Muscle of leg (tissue), 11 donors: Measurements from ENCODE around the gene GTPBP10. TPM values are rescaled to one million over a fixed set of nuclear protein-coding genes. Genes with fewer than 3 reads are reported as not detected.

Experiments used
- DNase-seq: peaks from one replicate; pipeline ENCODE4 v3.0.0; 2013
- H3K27ac ChIP-seq: one replicate; pipeline ENCODE4 v1.5.1; 2013; ENCODE audit warnings: mild to moderate bottlenecking, low read length, control low read depth
- H3K27me3 ChIP-seq: one replicate; pipeline ENCODE4 v1.6.1; 2013; ENCODE audit warnings: low read length; ENCODE audit not compliant: control insufficient read depth, insufficient read depth
- H3K36me3 ChIP-seq: one replicate; pipeline ENCODE4 v1.6.1; 2013; ENCODE audit warnings: low read length; ENCODE audit not compliant: control insufficient read depth, insufficient read depth
- H3K4me1 ChIP-seq: one replicate; pipeline ENCODE4 v1.6.1; 2013; ENCODE audit warnings: low read length; ENCODE audit not compliant: control insufficient read depth, insufficient read depth
- H3K4me3 ChIP-seq: one replicate; pipeline ENCODE4 v1.5.1; 2013; ENCODE audit warnings: low read length, control low read depth
- H3K9me3 ChIP-seq: replicated peaks from 2 replicates; pipeline ENCODE4 v1.6.1; 2013; ENCODE audit warnings: low read depth, low read length; ENCODE audit not compliant: control insufficient read depth
- WGBS: methylation state at CpG from one replicate; pipeline ENCODE4 v1.1.5; 2013; ENCODE audit warnings: missing lambda C conversion rate; ENCODE audit not compliant: insufficient coverage; 5-methylcytosine and 5-hydroxymethylcytosine counted together
- polyA plus RNA-seq, 8 donors: library from polyadenylated mRNA; unstranded; fragments of 120-200 nt; gene quantifications; one replicate each; pipeline versions ENCODE4 v1.2.1 to v1.2.3, GENCODE V29; 2013; ENCODE audit warnings: inconsistent platforms in 1 of 8, low replicate concordance in 1 of 8; ENCODE audit not compliant: insufficient read length in 8 of 8, insufficient read depth in 1 of 8
- total RNA-seq: library from RNA; stranded (reverse); fragments of 120-200 nt; gene quantifications from one replicate; pipeline ENCODE4 v1.2.4, GENCODE V29; 2013

The GTPBP10 gene
- total and polyA plus RNA-seq, 9 donors = 13.8 to 18.3 (median 15.7) TPM

DNA sequence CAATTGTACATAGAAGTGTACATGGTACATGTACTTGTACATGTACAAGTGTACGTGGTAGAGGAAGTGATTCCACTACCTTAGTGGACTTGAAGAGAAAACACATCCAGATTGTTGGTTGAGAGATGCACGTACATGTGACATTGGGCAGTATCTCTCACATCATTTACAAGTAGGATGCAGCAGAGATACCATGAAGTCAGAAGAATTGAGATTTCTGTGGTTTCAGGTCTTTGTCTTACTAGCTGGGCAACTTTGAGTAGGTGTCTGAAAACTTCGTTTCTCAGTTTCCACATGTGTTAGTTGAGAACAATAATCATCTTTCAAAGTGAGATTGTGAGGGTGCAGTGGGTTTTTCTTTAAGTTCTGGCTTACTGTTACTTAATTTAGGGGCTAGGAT, 78.2 kb downstream of the GTPBP10 start:
- no peaks in the 10 kb centered on the region for H3K27me3 ChIP-seq
- no peaks in the 10 kb centered on the region for H3K9me3 ChIP-seq
- no peak for DNase-seq
- no peaks in the 10 kb centered on the region for H3K36me3 ChIP-seq
- 40% methylated on average over 1 of the region's 3 CpGs for WGBS
- no peak overlapping the region for H3K4me3 ChIP-seq
- H3K27ac ChIP-seq = no peak overlapping the region
- H3K4me1 ChIP-seq = no peaks in the 10 kb centered on the region

DNA sequence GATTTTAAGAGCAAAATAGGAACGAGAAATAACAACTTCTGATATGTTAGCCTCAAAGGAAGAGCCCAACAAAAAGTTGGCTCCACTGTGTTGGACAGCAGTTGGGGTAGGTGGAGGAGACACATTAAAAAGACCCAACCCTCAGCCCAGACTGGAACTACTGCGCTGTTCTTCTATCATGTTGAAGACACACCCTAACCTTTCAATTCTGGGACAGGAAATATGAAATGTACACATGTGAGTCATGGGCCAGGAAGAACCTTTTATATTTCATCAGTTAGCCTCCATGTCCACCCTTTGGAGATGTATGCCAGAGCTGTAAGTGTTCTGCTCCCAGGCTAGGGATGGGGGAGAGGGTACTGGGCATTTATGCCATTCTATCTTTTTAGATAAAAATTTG, 78.9 kb downstream of the GTPBP10 start:
- Histone ChIP-seq H3K27ac (no peak overlapping the region), H3K9me3 (no peaks in the 10 kb centered on the region), H3K36me3 (no peaks in the 10 kb centered on the region), H3K4me3 (no peak overlapping the region), H3K4me1 (peaks cover under 1% of the 10 kb centered on the region), H3K27me3 (no peaks in the 10 kb centered on the region)
- DNase-seq = no peak
- no CpG with 5 or more reads among the region's 2 CpGs for WGBS

DNA sequence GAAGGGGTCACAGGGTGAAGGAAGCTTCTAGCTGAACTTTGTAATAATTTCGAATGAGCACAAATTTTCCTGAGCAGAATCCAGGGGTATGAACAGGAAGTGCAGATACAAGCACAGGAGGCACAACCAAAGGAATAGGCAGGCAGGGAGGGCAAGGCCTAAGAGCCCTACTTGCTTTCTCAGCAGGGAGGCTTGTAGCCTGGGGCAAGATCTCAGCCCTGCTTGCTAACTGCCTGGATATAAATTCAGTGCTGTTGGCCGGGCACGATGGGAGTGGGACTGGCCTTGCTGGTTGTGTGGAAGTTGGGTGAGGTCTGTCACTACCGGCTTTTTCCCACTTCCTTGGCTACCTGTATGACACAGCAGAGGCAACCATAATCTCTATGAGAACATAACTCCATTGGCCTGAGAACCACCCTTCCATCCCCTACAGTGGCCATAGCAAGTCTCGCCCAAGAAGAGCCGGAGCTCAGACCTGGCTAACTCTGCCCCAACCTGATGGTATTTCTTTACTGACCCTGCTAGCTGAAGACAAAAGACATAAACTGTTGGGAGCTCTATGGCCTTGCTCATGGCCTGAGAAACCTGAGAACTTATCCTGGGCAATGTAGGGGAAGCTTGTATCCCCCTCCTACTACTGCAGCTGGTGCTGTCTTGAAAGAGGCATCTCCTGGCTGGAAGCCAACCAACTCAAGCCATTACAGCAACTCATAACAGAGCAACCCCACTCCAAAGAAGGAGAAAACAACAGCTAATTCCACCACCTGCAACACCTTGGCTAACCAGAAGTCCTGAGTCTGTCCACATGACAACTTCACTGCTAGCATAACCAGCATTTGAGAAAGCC, 84.3 kb downstream of the GTPBP10 start:
- WGBS = 80% methylated on average over 1 of the region's 6 CpGs
- no peaks in the 10 kb centered on the region for H3K36me3 ChIP-seq
- H3K4me3 ChIP-seq = no peak overlapping the region
- H3K9me3 ChIP-seq = peaks cover 18% of the 10 kb centered on the region
- DNase-seq = peak; percentile 60
- H3K27ac ChIP-seq = peak overlapping the region; percentile 69
- peaks cover 10% of the 10 kb centered on the region for H3K4me1 ChIP-seq
- no peaks in the 10 kb centered on the region for H3K27me3 ChIP-seq

DNA sequence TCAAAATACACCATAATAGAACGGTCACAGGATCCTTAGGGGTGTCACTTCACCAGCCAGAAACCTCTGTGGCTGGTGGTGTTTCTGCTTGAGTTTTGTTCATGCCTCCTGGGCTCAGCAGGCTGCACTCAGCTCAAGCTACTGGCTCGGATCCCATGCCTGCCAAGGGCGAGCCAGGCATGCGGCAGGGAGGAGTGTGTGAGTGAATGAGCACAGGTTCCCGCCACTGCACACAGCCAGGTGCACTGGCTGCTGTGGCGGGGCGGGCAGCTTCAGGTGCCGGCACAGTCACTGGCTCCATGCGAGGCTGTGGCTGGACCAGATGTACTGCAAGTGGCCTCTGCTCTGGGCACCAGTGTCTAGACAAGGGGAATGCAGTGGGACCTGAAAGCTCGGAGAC, 86.2 kb downstream of the GTPBP10 start:
- H3K9me3 ChIP-seq = peaks cover 19% of the 10 kb centered on the region
- WGBS = 84% methylated on average over 7 of the region's 10 CpGs
- H3K4me3 ChIP-seq = no peak overlapping the region
- peaks cover 10% of the 10 kb centered on the region for H3K4me1 ChIP-seq
- H3K27me3 ChIP-seq = no peaks in the 10 kb centered on the region
- no peak for DNase-seq
- no peak overlapping the region for H3K27ac ChIP-seq
- H3K36me3 ChIP-seq = no peaks in the 10 kb centered on the region

DNA sequence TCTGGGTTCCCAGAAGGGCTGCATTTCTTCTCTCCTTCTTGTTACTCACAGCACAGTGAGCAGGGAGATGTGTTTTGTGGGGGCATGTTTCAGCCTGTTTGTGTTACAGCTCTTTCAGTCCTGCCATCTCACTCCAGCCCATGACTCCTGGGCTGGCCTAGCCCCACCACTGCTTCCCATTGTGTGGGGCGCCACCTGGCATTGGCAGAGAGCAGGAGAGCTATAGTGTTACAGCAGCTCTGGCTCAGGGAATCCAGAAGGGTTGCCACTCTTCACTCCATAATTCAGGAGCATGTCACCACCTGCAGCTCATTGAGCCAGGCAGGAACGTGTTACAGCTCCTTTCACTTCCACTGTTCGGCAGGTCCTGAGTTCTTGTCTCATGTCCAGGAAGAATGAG, 86.7 kb downstream of the GTPBP10 start:
- DNase-seq = no peak
- Histone ChIP-seq H3K4me1 (peaks cover 10% of the 10 kb centered on the region), H3K27ac (no peak overlapping the region), H3K27me3 (no peaks in the 10 kb centered on the region), H3K36me3 (no peaks in the 10 kb centered on the region), H3K9me3 (peaks cover 20% of the 10 kb centered on the region), H3K4me3 (no peak overlapping the region)
- WGBS = 94% methylated on average over 2 of the region's 3 CpGs

Other genes with a start within 250 kb of the GTPBP10 start
- gene STEAP1, start 192.2 kb upstream of the GTPBP10 start, total RNA-seq = 5.5 TPM
- 1 to 10 TPM; 1.2 to 6.3 (median 2.4) TPM for gene STEAP1, start 192.2 kb upstream of the GTPBP10 start, polyA plus RNA-seq
- 7.1 TPM for gene STEAP2, start 135.0 kb upstream of the GTPBP10 start, total RNA-seq
- gene STEAP2, start 135.0 kb upstream of the GTPBP10 start, polyA plus RNA-seq = 1 to 10 TPM; 1.9 to 5.9 (median 2.8) TPM
- gene CFAP69, start 101.5 kb upstream of the GTPBP10 start, total RNA-seq = 3.6 TPM
- 1 to 10 TPM; 1.6 to 4.9 (median 2.8) TPM for gene CFAP69, start 101.5 kb upstream of the GTPBP10 start, polyA plus RNA-seq
- not detected for gene FAM237B, start 25.4 kb upstream of the GTPBP10 start, total RNA-seq
- under 1 TPM in 3 of 8 donors, not detected in 5; 0.03 to 0.08 (median 0.05) TPM for gene FAM237B, start 25.4 kb upstream of the GTPBP10 start, polyA plus RNA-seq
- 18.7 TPM for gene CLDN12, start 56.7 kb downstream of the GTPBP10 start, total RNA-seq
- gene CLDN12, start 56.7 kb downstream of the GTPBP10 start, polyA plus RNA-seq = 10 to 100 TPM; 15.2 to 20.6 (median 18.3) TPM
- not detected for gene PTTG1IP2, start 122.9 kb downstream of the GTPBP10 start, total RNA-seq
- not detected for gene PTTG1IP2, start 122.9 kb downstream of the GTPBP10 start, polyA plus RNA-seq
- gene CDK14, start 249.6 kb downstream of the GTPBP10 start, total RNA-seq = 36.7 TPM
- gene CDK14, start 249.6 kb downstream of the GTPBP10 start, polyA plus RNA-seq = 10 to 100 TPM; 14.9 to 26.1 (median 20.0) TPM